K562 (cell line): Measurements from ENCODE around the gene CLNK. TPM values are rescaled to one million over a fixed set of nuclear protein-coding genes. Genes with fewer than 3 reads are reported as not detected.
A peak's percentile ranks its signal among the peaks of the same experiment; 100 is the strongest.

Source experiments
- ATAC-seq: fragments of 200-7000 bp; cut with Tn5 transposase; 3 replicates; pipeline ENCODE4 v1.9.1; 2020; ENCODE audit warnings: moderate library complexity
- BruUV-seq: library from RNA; stranded (reverse); fragments of 400-500 nt; replicated peaks from 2 replicates; lab custom pipeline; 2021; lab: Mats Ljungman, UMichigan
- CTCF ChIA-PET: fragments of 300-600 bp; formaldehyde crosslinking; extraction: SDS; loops from one replicate; lab custom pipeline; 2021; ENCODE audit warnings: low intra/inter-chr PET ratio; lab: Yijun Ruan, JAX
- POLR2A ChIA-PET: fragments of 300-600, 350-650 bp; sonication (Branson Sonifier 250); formaldehyde crosslinking; extraction: SDS; loops from one replicate; lab custom pipeline; 2021; ENCODE audit warnings: antibody characterized with exemption, inconsistent platforms; lab: Yijun Ruan, JAX
- DNase-seq, 4 experiments: peaks; one replicate each; pipeline versions ENCODE4 v3.0.0 to v3.0.0-alpha.2; 2011 to 2018; ENCODE audit warnings: low spot score in 3 of 4, mixed read lengths in 3 of 4; ENCODE audit errors: extremely low read depth in 1 of 4
- FAIRE-seq: peaks from 2 replicates; lab custom pipeline; 2011; peaks lifted over from hg19 to GRCh38; lab: Jason Lieb, UNC
- H2AFZ ChIP-seq: 2 replicates; pipeline ENCODE4 v1.6.0; 2011; ENCODE audit warnings: low read depth, low read length, control low read depth, inconsistent platforms
- H3K27ac ChIP-seq: fragments of 200-600 bp; 3 replicates; pipeline ENCODE4 v1.8.0; 2011; ENCODE audit warnings: low read depth, mild to moderate bottlenecking, control low read depth, inconsistent platforms, low read length, moderate library complexity, mixed read lengths; ENCODE audit errors: extremely low read depth
- H3K27me3 ChIP-seq, 2 experiments: fragments of 300-600 bp in 1 of 2; 2 replicates in 1 of 2; 3 replicates in 1 of 2; pipeline versions ENCODE4 v1.6.0 to v1.8.0; 2011; ENCODE audit warnings: inconsistent platforms in 2 of 2, low read length in 2 of 2, mild to moderate bottlenecking in 1 of 2, mixed read lengths in 1 of 2, moderate library complexity in 1 of 2; ENCODE audit not compliant: control insufficient read depth in 2 of 2, insufficient read depth in 2 of 2
- H3K36me3 ChIP-seq: fragments of 300-600 bp; 3 replicates; pipeline ENCODE4 v1.8.0; 2011; ENCODE audit warnings: mild to moderate bottlenecking, low read length, inconsistent platforms; ENCODE audit not compliant: control insufficient read depth, insufficient read depth
- H3K4me1 ChIP-seq, 2 experiments: fragments of 200-600 bp in 1 of 2; replicated peaks in 1 of 2; 2 replicates in 1 of 2; 3 replicates in 1 of 2; pipeline versions ENCODE4 v1.5.1 to v1.8.0; 2011; ENCODE audit warnings: inconsistent platforms in 2 of 2, low read length in 2 of 2, mild to moderate bottlenecking in 1 of 2, mixed read lengths in 1 of 2, moderate library complexity in 1 of 2; ENCODE audit not compliant: control insufficient read depth in 2 of 2, insufficient read depth in 2 of 2
- H3K4me2 ChIP-seq: 2 replicates; pipeline ENCODE4 v1.6.1; 2011; ENCODE audit warnings: low read length, control low read depth, inconsistent platforms, mixed read lengths; ENCODE audit not compliant: insufficient read depth
- H3K4me3 ChIP-seq: fragments of 200-600 bp; sonication (generic), shearing (Covaris generic); 2 replicates; pipeline ENCODE4 v1.5.1; 2016; ENCODE audit warnings: control low read depth, inconsistent platforms
- H3K79me2 ChIP-seq: fragments of 200-600 bp; 3 replicates; pipeline ENCODE4 v1.8.0; 2011; ENCODE audit warnings: low read length, inconsistent platforms; ENCODE audit not compliant: control insufficient read depth, insufficient read depth
- H3K9ac ChIP-seq, 2 experiments: 2 replicates each; pipeline versions ENCODE4 v1.6.0 to v1.6.1; 2011; ENCODE audit warnings: low read depth in 2 of 2, low read length in 2 of 2, control low read depth in 1 of 2, inconsistent platforms in 1 of 2, mild to moderate bottlenecking in 1 of 2, mixed read lengths in 1 of 2; ENCODE audit not compliant: insufficient read depth in 1 of 2
- H3K9me1 ChIP-seq: one replicate; pipeline ENCODE4 v1.6.0; 2011; ENCODE audit warnings: inconsistent platforms, mild to moderate bottlenecking, low read length, moderate library complexity; ENCODE audit not compliant: control insufficient read depth, insufficient read depth
- H3K9me3 ChIP-seq: replicated peaks from 2 replicates; pipeline ENCODE4 v1.5.1; 2011; ENCODE audit warnings: low read depth, low read length, inconsistent platforms; ENCODE audit not compliant: control insufficient read depth, insufficient read depth
- H4K20me1 ChIP-seq: replicated peaks from 2 replicates; pipeline ENCODE4 v1.6.1; 2011; ENCODE audit warnings: low read length, inconsistent platforms, mixed read lengths; ENCODE audit not compliant: control insufficient read depth, insufficient read depth
- FOXK2 ChIP-seq, 2 experiments: fragments of 450-650 bp; IDR thresholded peaks in 1 of 2; conservative IDR thresholded peaks in 1 of 2; 2 replicates each; pipeline ENCODE4 v1.6.1; 2016; ENCODE audit warnings: low read depth in 2 of 2, mild to moderate bottlenecking in 1 of 2
- GTF2F1 ChIP-seq: IDR thresholded peaks from 2 replicates; pipeline ENCODE4 v1.6.1; 2011; ENCODE audit warnings: low read depth, low read length, improper control_type of control experiment
- KAT8 ChIP-seq: fragments of 450-650 bp; IDR thresholded peaks from 2 replicates; pipeline ENCODE4 v1.6.1; 2016; ENCODE audit warnings: low read depth, mild to moderate bottlenecking
- L3MBTL2 ChIP-seq: fragments of 450-650 bp; IDR thresholded peaks from 2 replicates; pipeline ENCODE4 v1.6.1; 2016; ENCODE audit warnings: mild to moderate bottlenecking, moderate library complexity
- NR0B1 ChIP-seq: fragments of 450-650 bp; IDR thresholded peaks from one replicate; pipeline ENCODE4 v1.6.1; 2018; ENCODE audit warnings: mild to moderate bottlenecking, moderate library complexity; ENCODE audit not compliant: partially characterized antibody
- SMAD3 ChIP-seq: fragments of 450-650 bp; formaldehyde crosslinking; conservative IDR thresholded peaks from 2 replicates; pipeline ENCODE4 v1.4.0; 2020; ENCODE audit warnings: mild to moderate bottlenecking
- WGBS: fragments of 100-300 bp; shearing (Covaris generic); methylation state at CpG from one replicate; pipeline ENCODE4 v1.1.6; 2016; ENCODE audit warnings: low coverage, mixed read lengths; ENCODE audit not compliant: insufficient coverage; ENCODE audit errors: missing lambda C conversion rate; 5-methylcytosine and 5-hydroxymethylcytosine counted together
- in situ Hi-C: fragments of 300-500 bp; cut with MboI; formaldehyde crosslinking; loops from 4 replicates; pipeline ENCODE4 v1.15.0; 2018; ENCODE audit warnings: inconsistent platforms, mixed read lengths
- intact Hi-C: fragments of 100-400 bp; cut with micrococcal nuclease; formaldehyde crosslinking; loops from 2 replicates; pipeline ENCODE4 v1.14.2; 2022
- polyA plus RNA-seq, 8 experiments: library from polyadenylated mRNA; depleted of rRNA in 4 of 8; stranded (reverse) in 5 of 8; unstranded in 3 of 8; fragments of >200 nt; fragmentation: Nextera tagmentation in 2 of 8; fragmentation: Illumina TruSeq in 1 of 8; extraction: Ambion mirVana in 2 of 8; extraction: Trizol in 1 of 8; gene quantifications; 2 replicates each; pipeline versions ENCODE4 v1.2.1 to v1.2.3, GENCODE V29; 2011 to 2014; ENCODE audit warnings: inconsistent platforms in 1 of 8, missing spikeins in 1 of 8
- total RNA-seq, 7 experiments: library from RNA; depleted of rRNA in 6 of 7; stranded (reverse); fragments of >200 nt in 6 of 7; fragmentation: Illumina TruSeq in 2 of 7; extraction: Trizol in 2 of 7; gene quantifications; 2 replicates each; pipeline versions ENCODE4 v1.2.1 to v1.2.3, GENCODE V29; 2011 to 2021; ENCODE audit warnings: low replicate concordance in 1 of 7

Gene CLNK
- total and polyA plus RNA-seq, 9 of the 15 experiments (the other 6 are each of a cell fraction or from before 2014, with no cell fraction given) = not detected

- intact Hi-C loops (no loop called here), in situ Hi-C loops (no loop called here)
- FAIRE-seq = no peak
- TF ChIP-seq NR0B1 (no peak), SMAD3 (CRISPR knock-in tag) (no peak), GTF2F1 (no peak), L3MBTL2 (no peak)
- no peaks in the 10 kb centered on the region for H3K9me1 ChIP-seq
- H3K9me3 ChIP-seq = no peaks in the 10 kb centered on the region
- H3K27ac ChIP-seq = no peak overlapping the region
- H3K4me2 ChIP-seq = peak overlapping the region; percentile 64
- H3K9ac ChIP-seq = no peak overlapping the region
- 22% methylated on average over 5 of the region's 5 CpGs for WGBS
- H3K27me3 ChIP-seq = no peaks in the 10 kb centered on the region
- no peaks in the 10 kb centered on the region for H4K20me1 ChIP-seq
- H3K36me3 ChIP-seq = no peaks in the 10 kb centered on the region
- no TSS peak for BruUV-seq
- no peak for DNase-seq
- no peak overlapping the region for H3K4me3 ChIP-seq
- H2AFZ ChIP-seq = peak overlapping the region; percentile 86
- no peak for ATAC-seq
- H3K79me2 ChIP-seq = no peaks in the 10 kb centered on the region
- no peaks in the 10 kb centered on the region; a peak in 2 of 5 replicates for H3K4me1 ChIP-seq
- POLR2A ChIA-PET = interaction anchor here (0.6 kb wide), 1 partner anchor 844 kb away, joined by 3 read pairs; no protein-coding TSS in a partner anchor
- CTCF ChIA-PET = no interaction called here
Observed at GRCh38 chr4:10480616-10481015, 204.0 kb downstream of the CLNK start.

DNA sequence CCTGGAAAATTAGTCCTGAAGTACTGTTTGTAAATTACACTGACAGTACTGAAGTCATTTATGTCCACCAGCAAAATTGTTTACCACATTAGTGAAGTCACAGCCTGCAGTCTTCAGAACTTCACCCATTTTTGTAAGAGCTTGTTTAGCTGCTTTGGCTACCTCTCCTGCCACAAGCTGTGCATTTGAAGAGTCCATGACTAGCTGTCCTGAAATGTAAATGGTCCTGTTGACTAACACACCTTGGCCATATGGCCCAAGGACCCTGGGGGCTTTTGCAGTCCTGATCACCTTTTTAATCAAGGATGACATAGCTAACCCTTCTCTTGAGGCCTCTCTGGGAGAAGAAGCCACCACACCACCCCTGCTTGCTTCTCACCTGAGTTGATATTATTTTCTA lies 205.9 kb downstream of the CLNK start:
- in situ Hi-C loops = no loop called here

More for the DNA sequence above, 205.9 kb downstream of the CLNK start:
- no peaks in the 10 kb centered on the region; a peak in 2 of 5 replicates for H3K4me1 ChIP-seq
- H3K36me3 ChIP-seq = no peaks in the 10 kb centered on the region
- H3K9me3 ChIP-seq = no peaks in the 10 kb centered on the region
- no peaks in the 10 kb centered on the region for H3K27me3 ChIP-seq
- no peak overlapping the region for H3K9ac ChIP-seq
- no peaks in the 10 kb centered on the region for H3K9me1 ChIP-seq
- H3K27ac ChIP-seq = no peak overlapping the region
- intact Hi-C loops = no loop called here
- H3K4me2 ChIP-seq = no peak overlapping the region
- no peak for FAIRE-seq
- CTCF ChIA-PET = no interaction called here
- no TSS peak for BruUV-seq
- ATAC-seq = no peak
- H2AFZ ChIP-seq = no peak overlapping the region
- no peaks in the 10 kb centered on the region for H4K20me1 ChIP-seq
- TF ChIP-seq FOXK2 (conservative IDR thresholded peaks at IDR 0.05 in 1 of 2, IDR thresholded peaks at IDR 0.05 in 1 of 2; ENCODE audit: low read depth in 2 of 2) (no peak), KAT8 (no peak)
- TF ChIP-seq, all 486 proteins: peak for 0
- DNase-seq = no peak
- no peaks in the 10 kb centered on the region for H3K79me2 ChIP-seq
- POLR2A ChIA-PET = interaction anchor here (0.6 to 1.0 kb wide), 2 partner anchors 361 to 365 kb away, joined by 3 read pairs; no protein-coding TSS in a partner anchor
- H3K4me3 ChIP-seq = no peak overlapping the region
